22Rv1 (cell line): Measurements from ENCODE around the gene DRAXIN.

Experiments
- CTCF ChIP-seq: fragments of 450-650 bp; IDR thresholded peaks from 2 replicates; pipeline ENCODE4 v1.5.1; 2017; ENCODE audit warnings: mild to moderate bottlenecking
- ZFX ChIP-seq: fragments of 450-650 bp; IDR thresholded peaks from 2 replicates; pipeline ENCODE4 v1.6.1; 2017; ENCODE audit warnings: antibody characterized with exemption, borderline replicate concordance

GRCh38 chr1:11658542-11658941 lies 33.0 kb upstream of the DRAXIN start:
- TF ChIP-seq CTCF (no peak), ZFX (no peak)
